Esophagus squamous epithelium (tissue), 4 donors: ENCODE results near the gene DNM3.

Experiments
- CTCF ChIP-seq, 6 experiments: fragments of 450-650 bp in 4 of 6; fragments of 200-600 bp in 2 of 6; sonication (generic) in 2 of 6; IDR thresholded peaks; one replicate each; pipeline ENCODE4 v1.5.1; 2016 to 2019; ENCODE audit warnings: antibody characterized with exemption in 6 of 6, mild to moderate bottlenecking in 4 of 6, moderate library complexity in 4 of 6
- POLR2A ChIP-seq, 4 donors: fragments of 450-650 bp; IDR thresholded peaks; one replicate each; pipeline ENCODE4 v1.6.1; 2017; ENCODE audit warnings: antibody characterized with exemption in 4 of 4, mild to moderate bottlenecking in 4 of 4, moderate library complexity in 3 of 4

- no peak for TF ChIP-seq POLR2A (IDR thresholded peaks at IDR 0.05)
- no peak for TF ChIP-seq CTCF (IDR thresholded peaks at IDR 0.05)
Measured at GRCh38 chr1:172266528-172267174, 425.4 kb downstream of the DNM3 start.
